ELR (cell line): ENCODE results near the gene AKT2.

Source experiments
- DNase-seq: peaks from one replicate; pipeline ENCODE4 v3.0.0-alpha.2; 2015; ENCODE audit warnings: low read depth

AKT2 gene

GRCh38 chr19:40273469-40274360 is 11.4 kb downstream of the AKT2 start:
- DNase-seq, result no peak

DNA sequence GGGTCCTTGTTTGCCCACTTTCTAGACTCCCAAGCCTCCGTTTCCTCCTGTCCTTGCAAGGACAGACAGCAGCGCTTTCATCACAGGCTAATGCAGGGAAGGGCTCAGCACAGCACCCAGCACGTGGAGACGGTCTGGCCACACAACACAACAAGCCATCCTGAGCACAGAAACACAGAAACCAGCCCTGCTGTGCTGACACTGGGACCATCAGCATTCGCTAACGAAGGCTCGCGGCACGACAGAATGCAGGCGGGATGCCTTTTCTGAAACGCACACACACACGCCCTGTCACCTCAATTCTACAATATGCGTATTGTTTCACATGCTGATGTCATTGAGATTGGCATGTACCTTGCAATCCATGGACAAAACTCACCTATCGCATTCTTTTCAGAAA is 12.9 kb downstream of the AKT2 start:
- no peak for DNase-seq

DNA sequence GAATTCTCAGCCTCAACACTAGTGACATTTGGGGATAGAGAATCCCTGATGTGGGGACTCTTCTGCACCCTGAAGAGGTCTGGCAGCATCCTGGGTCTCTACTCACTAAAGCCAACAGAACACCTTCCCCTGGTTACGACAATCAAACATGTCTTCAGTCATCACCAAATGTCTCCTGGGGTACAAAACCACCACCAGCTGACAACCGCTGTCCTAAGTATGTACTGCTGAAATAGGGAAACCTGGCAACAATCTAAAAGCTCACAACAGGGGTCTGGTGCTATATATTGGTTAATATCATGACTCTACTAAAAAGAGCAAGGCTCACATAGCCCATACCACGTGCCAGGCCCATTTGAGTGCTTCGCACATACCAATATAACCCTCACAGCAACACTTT is 13.4 kb downstream of the AKT2 start:
- DNase-seq, result no peak

- no peak for DNase-seq
Observed at GRCh38 chr19:40270362-40271089, 14.6 kb downstream of the AKT2 start.

GRCh38 chr19:40269216-40269940 is 15.8 kb downstream of the AKT2 start:
- DNase-seq, result no peak

DNA sequence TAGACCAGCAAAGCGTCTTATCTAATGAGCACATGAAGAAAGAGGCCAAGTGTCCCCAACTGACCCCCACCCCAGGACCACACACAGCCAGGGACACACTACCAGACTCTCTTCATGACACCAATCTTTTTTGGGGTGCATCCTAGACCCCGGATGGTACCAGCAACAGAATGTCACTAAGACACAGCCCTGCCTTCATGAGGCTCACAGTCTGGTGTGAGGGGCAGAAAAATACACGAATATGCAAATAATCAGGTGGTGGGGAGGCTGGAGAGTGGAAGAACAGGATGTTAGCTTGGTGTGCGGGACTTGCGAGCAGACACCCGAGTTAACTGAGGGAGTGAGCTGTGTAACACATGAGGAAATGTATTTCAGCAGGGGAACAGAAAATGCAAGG is 17.5 kb downstream of the AKT2 start:
- no peak for DNase-seq

GRCh38 chr19:40266912-40267600 is 18.1 kb downstream of the AKT2 start:
- no peak for DNase-seq

GRCh38 chr19:40266119-40266518 is 19.0 kb downstream of the AKT2 start:
- no peak for DNase-seq

DNA sequence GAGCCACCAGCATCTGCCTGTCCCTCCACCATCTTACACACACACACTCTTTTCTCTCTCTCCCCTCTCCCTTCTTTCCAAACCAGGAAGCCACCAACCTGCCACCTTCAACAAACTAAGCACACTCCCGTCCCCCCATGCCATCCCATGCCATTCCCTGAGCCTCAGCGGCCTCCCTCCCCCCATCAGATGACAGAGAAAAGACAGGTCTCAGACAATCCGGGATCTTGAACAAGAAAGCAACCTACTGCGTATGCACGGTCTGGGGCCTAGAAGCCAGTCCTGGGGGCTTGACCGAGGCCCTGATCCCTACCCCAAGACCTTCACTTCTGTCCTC is 19.4 kb downstream of the AKT2 start:
- no peak for DNase-seq

DNA sequence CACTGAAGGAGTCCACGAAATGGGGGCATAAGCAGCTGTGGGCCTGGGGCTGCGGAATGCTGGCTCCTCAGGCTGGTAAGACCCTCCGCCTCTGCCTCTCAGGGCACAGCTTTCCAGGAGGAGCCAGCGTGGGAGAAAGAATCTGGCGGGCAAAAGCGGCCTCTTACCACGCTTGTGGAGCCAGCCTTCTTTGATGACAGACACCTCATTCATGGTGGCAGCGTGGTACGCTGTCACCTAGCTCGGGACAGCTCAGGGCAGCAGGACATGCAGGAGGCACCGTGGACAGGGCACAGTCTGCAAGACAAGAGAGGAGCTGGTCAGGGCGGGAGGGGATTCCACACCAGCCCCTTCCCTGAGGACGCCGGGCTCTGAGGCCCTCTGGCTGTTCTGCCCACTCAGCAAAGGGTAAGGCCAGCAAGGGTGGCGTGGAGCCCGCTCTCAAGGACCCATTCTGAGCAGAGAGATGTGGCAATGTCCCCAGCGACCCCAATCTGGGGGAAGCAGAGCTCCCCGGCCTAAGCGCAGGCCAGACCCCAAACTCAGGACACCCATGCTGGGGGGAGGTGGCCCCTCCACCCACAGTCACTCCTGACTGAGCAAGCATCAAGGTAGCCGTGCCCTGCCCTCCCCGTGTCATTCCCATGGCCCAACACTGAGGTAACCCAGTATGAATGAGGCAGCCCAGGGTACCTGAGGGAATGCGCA is 19.9 kb downstream of the AKT2 start:
- no peak for DNase-seq

GRCh38 chr19:40264314-40265054 is 20.7 kb downstream of the AKT2 start:
- DNase-seq, result no peak

DNA sequence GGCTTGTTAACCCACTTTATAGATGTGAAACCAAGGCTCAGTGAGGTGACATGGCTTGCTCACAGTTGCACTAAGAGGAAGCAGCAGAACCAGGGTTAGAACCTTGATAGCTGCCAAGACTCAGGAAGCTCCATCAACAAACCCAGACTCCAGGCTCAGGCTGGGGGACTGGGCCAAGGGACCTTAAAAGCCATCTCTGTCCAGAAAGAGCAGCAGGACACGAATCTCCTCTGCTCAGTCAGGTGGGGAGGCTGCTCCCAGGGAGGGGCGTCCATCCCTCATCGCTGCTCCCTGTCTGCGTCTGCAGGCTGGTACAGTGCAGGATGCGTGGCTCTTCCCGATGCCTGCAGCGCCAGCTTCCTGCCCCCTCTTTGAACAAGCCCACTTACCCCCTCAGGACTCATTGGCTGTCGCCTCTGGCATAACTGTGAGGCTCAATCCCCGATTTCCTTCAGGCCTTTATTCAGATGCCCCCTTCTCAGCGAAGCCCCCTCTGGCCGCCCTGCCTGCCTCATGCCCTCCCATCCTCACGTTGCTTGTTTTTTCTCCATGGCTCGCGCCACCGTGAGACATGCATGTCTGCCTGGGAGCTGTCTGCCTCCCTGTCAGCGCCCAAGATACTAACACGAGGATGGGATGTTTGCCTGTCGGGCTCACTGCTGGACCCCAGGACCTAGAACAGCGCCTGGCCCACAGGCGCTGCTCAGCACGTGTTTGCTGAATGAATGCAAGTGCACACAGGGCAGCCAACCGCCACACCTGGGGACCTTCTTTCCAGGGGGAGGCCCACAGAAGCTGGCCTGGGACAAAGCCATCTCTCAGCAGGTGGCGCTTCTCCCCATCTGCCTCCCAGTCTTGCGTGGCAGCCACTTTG is 21.5 kb downstream of the AKT2 start:
- no peak for DNase-seq

DNA sequence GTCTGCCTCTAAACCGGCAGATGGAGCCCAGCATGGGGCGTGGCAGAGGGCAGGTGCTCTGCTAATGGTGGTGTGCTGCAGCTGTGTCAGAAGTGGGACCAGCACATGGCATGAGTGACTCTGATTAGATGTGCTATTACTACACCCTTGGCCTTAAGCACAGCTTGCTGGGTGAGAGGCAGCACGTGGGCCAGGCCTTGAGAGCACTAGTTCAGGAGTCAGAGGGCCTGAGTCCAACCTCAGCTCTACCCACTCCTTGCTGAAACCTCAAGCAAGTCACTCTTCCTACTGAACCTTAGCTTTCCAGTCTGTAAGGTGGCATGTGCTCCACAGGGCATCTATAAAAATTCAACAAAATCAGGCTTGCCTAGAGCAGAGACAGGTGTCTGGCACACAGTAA is 22.7 kb downstream of the AKT2 start:
- DNase-seq, result no peak

- no peak for DNase-seq
Observed at GRCh38 chr19:40261631-40262030, 23.5 kb downstream of the AKT2 start.

DNA sequence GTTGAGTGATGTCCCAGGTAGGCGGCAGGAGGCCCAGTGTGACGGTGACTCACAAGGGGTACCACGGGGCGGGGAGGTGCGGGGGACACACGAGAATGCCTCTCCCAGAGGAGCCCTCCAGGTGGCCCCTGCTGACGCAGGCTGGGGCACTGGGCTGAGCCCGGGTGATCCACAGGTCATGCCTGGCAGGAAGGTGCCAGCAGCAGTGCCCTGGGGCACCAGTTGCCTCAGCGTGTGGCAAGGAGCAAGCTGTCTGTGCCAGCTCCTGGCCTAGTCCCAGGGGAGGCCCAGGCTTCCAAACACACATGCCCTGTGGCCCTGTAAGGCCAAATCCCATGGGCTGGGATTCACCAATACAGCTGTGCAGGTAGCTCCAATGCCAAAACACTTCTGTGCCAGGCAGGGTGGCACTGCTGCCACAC is 28.0 kb downstream of the AKT2 start:
- DNase-seq, result no peak

GRCh38 chr19:40256512-40256911 is 28.6 kb downstream of the AKT2 start:
- DNase-seq, result no peak

DNA sequence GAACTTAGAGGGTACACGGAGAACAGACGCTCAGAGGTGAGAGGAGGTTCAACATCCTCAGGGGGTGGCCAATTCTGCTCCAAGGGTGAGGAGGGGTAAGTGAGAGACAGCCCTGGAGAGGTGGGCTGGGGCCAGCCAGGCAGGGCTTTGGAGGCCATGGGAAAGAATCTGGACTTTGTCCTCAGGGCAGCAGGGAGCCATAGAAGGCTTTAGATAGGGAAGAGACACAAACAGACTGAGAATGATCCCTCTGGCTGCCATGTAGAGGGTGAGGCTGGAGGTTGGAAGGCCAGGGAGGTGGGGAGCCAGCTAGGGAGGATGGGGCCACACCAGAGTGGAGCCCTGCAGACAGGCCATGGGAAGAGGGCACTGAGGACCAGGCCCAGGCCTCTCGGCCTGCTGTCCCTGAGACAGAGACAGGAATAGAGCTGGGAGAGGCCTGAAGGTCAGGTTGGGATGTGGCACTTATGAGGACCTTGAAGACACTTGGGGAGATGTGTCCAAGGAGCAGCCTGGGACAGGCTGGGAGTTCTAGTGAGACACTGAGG is 29.5 kb downstream of the AKT2 start:
- DNase-seq, result no peak

DNA sequence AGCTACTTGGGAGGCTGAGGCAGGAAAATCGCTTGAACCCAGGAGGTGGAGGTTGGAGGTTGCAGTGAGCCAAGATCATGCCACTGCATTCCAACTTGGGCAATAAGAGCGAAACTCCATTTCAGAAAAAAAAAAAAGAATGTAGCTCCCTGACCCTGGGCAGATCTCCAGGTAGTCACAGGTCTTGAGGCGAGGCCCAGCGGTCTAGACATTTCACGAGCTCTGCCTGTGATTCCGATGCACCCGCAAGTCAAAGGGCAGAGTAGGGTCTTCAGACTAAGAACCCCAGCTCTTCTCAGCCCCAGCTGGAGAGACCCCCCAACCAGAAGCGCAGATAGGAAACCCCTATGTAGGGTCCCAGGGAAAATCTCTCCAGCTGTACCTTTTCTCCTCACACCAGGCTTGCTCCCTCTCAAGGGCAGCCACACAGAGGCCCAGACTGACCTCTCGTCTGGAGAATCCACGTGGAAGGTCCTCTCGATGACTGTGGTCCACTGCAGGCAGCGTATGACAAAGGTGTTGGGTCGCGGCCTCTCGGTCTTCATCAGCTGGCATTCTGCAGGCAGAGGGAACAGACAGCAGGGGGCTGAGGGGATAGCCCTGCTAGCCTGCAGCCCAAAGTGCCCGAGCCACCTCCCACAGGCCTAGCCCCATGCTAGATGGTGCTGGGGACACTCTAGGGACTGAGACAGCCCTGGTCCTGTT is 30.3 kb downstream of the AKT2 start:
- no peak for DNase-seq

DNA sequence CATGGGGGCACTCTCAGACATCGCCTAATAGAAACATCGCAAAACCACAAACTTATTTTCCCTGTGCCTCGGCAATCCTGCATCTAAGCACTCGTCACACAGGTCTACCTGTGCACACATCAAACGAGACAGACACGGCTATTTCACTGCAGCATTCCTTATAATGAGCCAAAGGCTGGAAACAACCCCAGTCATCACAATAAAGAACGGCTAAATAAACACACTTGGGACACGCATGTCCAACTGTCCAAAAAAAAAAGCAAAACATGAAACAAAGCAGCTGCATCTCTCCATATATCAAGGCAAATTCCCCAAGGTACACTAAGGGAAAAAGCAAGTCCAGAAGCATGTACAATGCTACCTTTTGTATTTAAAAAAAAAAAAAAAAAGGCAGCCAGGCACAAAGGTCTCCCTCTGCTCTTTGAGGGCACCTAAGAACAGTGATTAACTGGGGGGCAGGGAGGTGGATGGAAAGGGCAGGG is 31.5 kb downstream of the AKT2 start:
- DNase-seq, result no peak
